Thyroid gland (tissue), 4 donors: ENCODE results near the gene PCID2.

Experiments used
- CTCF ChIP-seq, 6 experiments: fragments of 200-600 bp in 3 of 6; fragments of 450-650 bp in 3 of 6; sonication (generic) in 3 of 6; IDR thresholded peaks; one replicate each; pipeline ENCODE4 v1.5.1; 2016 to 2019; ENCODE audit warnings: antibody characterized with exemption in 6 of 6, mild to moderate bottlenecking in 2 of 6, inconsistent platforms in 1 of 6, moderate library complexity in 1 of 6
- POLR2A ChIP-seq, 2 donors: fragments of 450-650 bp; IDR thresholded peaks; one replicate each; pipeline ENCODE4 v1.6.1; 2017; ENCODE audit warnings: antibody characterized with exemption in 2 of 2, mild to moderate bottlenecking in 2 of 2, moderate library complexity in 1 of 2

- TF ChIP-seq CTCF (IDR thresholded peaks at IDR 0.05), result no peak
- TF ChIP-seq POLR2A (IDR thresholded peaks at IDR 0.05), result no peak
Measured at GRCh38 chr13:113231306-113232207, 23.1 kb upstream of the PCID2 start.
